Measurements from ENCODE around the gene SPARCL1.

SPARCL1 gene

DNA sequence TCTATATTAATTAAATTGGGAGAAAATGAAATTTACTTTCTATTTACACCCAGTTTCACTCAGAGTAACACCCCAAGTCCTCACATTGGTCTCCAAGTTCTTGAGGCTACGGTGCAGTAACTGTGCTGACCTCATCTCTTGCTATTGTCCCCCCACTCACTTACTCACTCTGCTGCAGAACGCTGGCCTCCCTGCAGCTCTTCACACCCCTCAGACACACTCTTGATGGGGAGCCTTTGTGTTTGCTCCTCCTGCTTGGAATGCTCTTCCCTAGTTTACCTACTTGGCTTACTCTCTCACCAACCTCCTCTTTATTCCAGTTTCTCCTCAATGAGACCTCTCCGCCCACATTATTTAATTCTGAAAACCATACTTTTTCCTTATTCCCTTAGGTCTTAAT, 22.2 kb upstream of the SPARCL1 start:
- Mint-ChIP-seq H3K9me3 (no peaks in the 10 kb centered on the region), H3K36me3 (ENCODE audit: low read depth) (no peaks in the 10 kb centered on the region), H3K4me1 (ENCODE audit: low read depth) (no peaks in the 10 kb centered on the region), H3K27ac (no peak overlapping the region), H3K27me3 (ENCODE audit: low read depth) (peaks cover 8% of the 10 kb centered on the region), H3K4me3 (no peak overlapping the region)

DNA sequence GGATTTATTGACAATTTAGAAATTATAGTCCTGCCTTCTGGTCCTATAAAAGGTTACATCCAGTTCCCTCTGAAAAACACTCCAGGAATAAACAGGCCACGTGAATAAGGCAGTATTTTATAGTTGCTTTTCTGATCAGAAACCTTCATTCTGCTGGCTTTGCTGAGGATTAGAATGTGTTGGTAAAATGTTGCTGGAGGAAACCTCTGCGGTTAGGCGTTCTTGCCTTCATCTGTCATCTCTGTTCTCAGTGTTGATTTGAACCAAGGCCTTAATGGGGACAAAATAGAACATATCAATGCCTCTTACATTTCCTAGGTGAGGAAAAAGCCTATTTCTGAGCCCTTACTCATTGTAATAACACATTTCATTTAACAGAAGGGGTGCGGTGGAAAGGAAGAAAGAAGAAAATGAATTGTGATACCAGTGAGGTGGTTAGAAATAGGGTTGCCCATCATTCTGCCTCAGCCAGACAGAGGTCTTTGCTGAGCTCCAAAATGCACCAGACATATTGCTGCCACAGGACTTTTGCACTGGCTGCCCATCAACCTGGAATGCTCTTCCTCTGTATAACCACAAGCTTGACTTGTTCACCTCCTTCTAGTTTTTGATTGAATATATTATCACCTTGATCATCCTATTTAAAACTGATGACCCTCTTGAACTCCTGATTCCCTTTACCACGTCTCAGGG, 18.0 kb upstream of the SPARCL1 start:
- no peak overlapping the region for H3K27ac Mint-ChIP-seq
- peaks cover 8% of the 10 kb centered on the region for H3K27me3 Mint-ChIP-seq (ENCODE audit: low read depth)
- no peaks in the 10 kb centered on the region for H3K36me3 Mint-ChIP-seq (ENCODE audit: low read depth)
- H3K4me1 Mint-ChIP-seq (ENCODE audit: low read depth) = no peaks in the 10 kb centered on the region
- H3K9me3 Mint-ChIP-seq = no peaks in the 10 kb centered on the region
- H3K4me3 Mint-ChIP-seq = no peak overlapping the region

- Mint-ChIP-seq H3K4me1 (ENCODE audit: low read depth) (no peaks in the 10 kb centered on the region), H3K36me3 (ENCODE audit: low read depth) (no peaks in the 10 kb centered on the region), H3K4me3 (no peak overlapping the region), H3K9me3 (no peaks in the 10 kb centered on the region), H3K27me3 (ENCODE audit: low read depth) (peaks cover under 1% of the 10 kb centered on the region), H3K27ac (no peak overlapping the region)
Measured at GRCh38 chr4:87545052-87545451, 15.9 kb upstream of the SPARCL1 start.

GRCh38 chr4:87543835-87544461, 14.8 kb upstream of the SPARCL1 start:
- no peaks in the 10 kb centered on the region for H3K9me3 Mint-ChIP-seq
- H3K4me1 Mint-ChIP-seq (ENCODE audit: low read depth) = no peaks in the 10 kb centered on the region
- H3K27ac Mint-ChIP-seq = no peak overlapping the region
- no peaks in the 10 kb centered on the region for H3K36me3 Mint-ChIP-seq (ENCODE audit: low read depth)
- no peaks in the 10 kb centered on the region for H3K27me3 Mint-ChIP-seq (ENCODE audit: low read depth)
- no peak overlapping the region for H3K4me3 Mint-ChIP-seq

GRCh38 chr4:87542734-87543312, 13.6 kb upstream of the SPARCL1 start:
- H3K36me3 Mint-ChIP-seq (ENCODE audit: low read depth) = no peaks in the 10 kb centered on the region
- H3K4me3 Mint-ChIP-seq = no peak overlapping the region
- H3K27ac Mint-ChIP-seq = no peak overlapping the region
- no peaks in the 10 kb centered on the region for H3K9me3 Mint-ChIP-seq
- no peaks in the 10 kb centered on the region for H3K4me1 Mint-ChIP-seq (ENCODE audit: low read depth)
- H3K27me3 Mint-ChIP-seq (ENCODE audit: low read depth) = no peaks in the 10 kb centered on the region

DNA sequence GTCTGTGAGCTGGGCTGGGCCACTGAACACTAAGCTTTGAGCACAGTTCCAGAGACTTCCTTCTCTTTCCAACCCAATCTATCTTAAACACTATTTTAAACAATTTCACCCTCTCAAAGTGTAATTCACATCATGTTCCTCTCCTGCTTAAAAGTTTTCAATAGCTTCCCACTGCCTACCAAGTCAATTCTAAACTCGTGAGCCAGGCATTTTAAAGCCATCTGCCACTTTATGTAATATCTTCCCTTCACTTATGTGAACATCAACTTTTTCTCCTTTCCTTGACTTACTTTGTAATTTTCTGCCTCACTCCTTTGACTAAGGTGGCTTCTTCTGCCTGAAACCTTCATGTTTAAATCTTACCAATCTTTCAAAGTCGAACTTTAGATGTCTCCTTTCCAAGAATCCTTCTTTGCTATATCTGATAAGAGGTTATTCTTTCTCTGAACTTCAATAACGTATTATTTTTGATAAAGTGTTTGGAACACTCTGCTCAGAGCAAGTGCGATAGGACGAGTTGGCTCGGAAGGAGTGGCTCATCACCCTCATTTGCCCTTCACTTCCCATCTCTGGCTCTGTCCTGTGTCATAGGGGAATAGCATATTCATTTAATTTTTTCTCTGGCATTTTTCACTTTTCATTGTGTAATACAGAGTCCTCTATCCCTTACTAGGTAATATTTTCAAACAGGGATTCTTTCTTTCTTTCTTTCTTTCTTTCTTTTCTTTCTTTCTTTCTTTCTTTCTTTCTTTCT, 13.0 kb upstream of the SPARCL1 start:
- Mint-ChIP-seq H3K9me3 (no peaks in the 10 kb centered on the region), H3K27ac (no peak overlapping the region), H3K4me3 (no peak overlapping the region), H3K36me3 (ENCODE audit: low read depth) (no peaks in the 10 kb centered on the region), H3K4me1 (ENCODE audit: low read depth) (no peaks in the 10 kb centered on the region), H3K27me3 (ENCODE audit: low read depth) (no peaks in the 10 kb centered on the region)

DNA sequence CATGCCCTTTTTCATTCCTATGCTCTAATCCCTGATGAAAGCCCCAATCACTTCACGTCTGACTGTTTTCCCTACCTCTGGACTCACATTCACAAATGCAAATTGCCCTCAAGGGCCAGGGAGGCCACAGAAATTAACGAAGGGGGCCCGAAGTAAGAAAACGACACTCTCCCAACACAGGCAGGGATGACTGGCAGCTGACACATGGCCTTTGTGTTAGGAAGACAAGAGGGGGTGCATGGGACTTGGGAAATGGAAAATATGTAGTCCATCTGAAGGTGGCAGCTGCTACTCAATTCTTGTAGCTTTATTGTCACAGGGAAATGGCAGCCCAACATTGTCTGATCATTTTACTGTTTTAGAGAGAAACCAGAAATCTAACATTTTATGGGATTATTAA, 12.3 kb upstream of the SPARCL1 start:
- Mint-ChIP-seq H3K4me1 (ENCODE audit: low read depth) (no peaks in the 10 kb centered on the region), H3K9me3 (no peaks in the 10 kb centered on the region), H3K27me3 (ENCODE audit: low read depth) (no peaks in the 10 kb centered on the region), H3K27ac (no peak overlapping the region), H3K36me3 (ENCODE audit: low read depth) (no peaks in the 10 kb centered on the region), H3K4me3 (no peak overlapping the region)

GRCh38 chr4:87540146-87541058, 11.2 kb upstream of the SPARCL1 start:
- Mint-ChIP-seq H3K27me3 (ENCODE audit: low read depth) (no peaks in the 10 kb centered on the region), H3K4me1 (ENCODE audit: low read depth) (no peaks in the 10 kb centered on the region), H3K36me3 (ENCODE audit: low read depth) (no peaks in the 10 kb centered on the region), H3K27ac (no peak overlapping the region), H3K9me3 (no peaks in the 10 kb centered on the region), H3K4me3 (no peak overlapping the region)

DNA sequence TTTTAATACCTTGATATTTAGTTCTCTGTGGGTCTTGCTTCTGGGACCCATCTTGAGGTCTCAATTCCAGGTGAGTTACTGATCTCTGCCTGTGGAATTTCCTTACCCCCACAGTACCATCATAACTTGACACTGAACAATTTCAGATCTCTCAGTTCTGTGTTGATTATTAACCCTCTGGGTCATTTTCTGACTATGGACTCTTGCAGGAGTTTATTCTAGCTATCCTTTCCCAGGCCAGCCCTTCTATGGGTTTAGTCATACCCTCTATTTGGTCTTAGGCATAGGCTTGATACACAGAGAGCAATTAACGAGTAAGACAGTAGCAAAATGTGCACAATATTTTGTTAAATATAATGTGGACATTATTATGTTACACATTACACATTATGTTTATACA, 3.7 kb upstream of the SPARCL1 start:
- no peaks in the 10 kb centered on the region for H3K9me3 Mint-ChIP-seq
- no peaks in the 10 kb centered on the region for H3K36me3 Mint-ChIP-seq (ENCODE audit: low read depth)
- H3K27ac Mint-ChIP-seq = no peak overlapping the region
- H3K4me1 Mint-ChIP-seq (ENCODE audit: low read depth) = no peaks in the 10 kb centered on the region
- no peaks in the 10 kb centered on the region for H3K27me3 Mint-ChIP-seq (ENCODE audit: low read depth)
- H3K4me3 Mint-ChIP-seq = no peak overlapping the region

DNA sequence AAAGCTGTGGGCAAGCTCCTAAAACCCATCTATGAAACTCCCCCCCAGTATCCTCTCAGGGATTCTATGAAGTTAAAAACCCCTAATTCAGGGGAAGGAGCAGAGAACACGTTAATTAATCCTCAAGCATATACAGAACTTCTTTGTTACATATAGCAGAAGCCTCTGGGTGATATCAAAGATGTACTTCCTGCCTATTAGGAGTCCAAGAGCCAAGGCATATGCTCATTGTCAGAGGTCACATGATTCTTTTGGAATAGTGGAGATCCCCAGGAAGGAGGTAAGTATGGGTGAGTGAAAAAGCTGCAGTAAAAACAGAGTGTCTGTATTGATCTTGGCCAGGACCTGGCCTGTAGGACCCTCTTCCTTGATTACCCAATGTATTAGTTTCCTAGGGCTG, 2.9 kb upstream of the SPARCL1 start:
- Mint-ChIP-seq H3K36me3 (ENCODE audit: low read depth) (no peaks in the 10 kb centered on the region), H3K27ac (no peak overlapping the region), H3K9me3 (no peaks in the 10 kb centered on the region), H3K4me1 (ENCODE audit: low read depth) (no peaks in the 10 kb centered on the region), H3K4me3 (no peak overlapping the region), H3K27me3 (ENCODE audit: low read depth) (peaks cover 3% of the 10 kb centered on the region)

- H3K27me3 Mint-ChIP-seq (ENCODE audit: low read depth) = peaks cover 3% of the 10 kb centered on the region
- no peaks in the 10 kb centered on the region for H3K36me3 Mint-ChIP-seq (ENCODE audit: low read depth)
- H3K4me3 Mint-ChIP-seq = no peak overlapping the region
- no peaks in the 10 kb centered on the region for H3K4me1 Mint-ChIP-seq (ENCODE audit: low read depth)
- no peaks in the 10 kb centered on the region for H3K9me3 Mint-ChIP-seq
- no peak overlapping the region for H3K27ac Mint-ChIP-seq
Measured at GRCh38 chr4:87531621-87532020, 2.4 kb upstream of the SPARCL1 start.

DNA sequence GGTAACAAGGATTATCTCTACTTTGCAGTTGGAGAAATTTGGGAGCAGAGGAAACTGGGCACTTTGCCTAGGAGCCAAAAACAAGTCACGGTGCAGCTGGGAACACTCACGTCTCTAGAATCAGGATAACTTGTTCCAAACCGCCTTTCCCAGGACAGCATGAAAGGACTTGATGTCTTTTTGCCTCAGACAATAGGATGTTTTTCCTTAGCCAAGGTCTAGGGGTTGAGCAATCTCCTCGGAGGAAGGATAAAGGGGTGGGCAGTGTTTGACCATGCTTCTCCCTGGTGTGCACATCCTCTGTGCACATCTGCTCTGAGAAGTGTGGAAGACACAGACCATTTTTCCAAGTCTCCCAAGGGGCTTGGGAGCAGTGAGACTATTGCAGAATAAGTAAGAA, 1.7 kb upstream of the SPARCL1 start:
- Mint-ChIP-seq H3K9me3 (no peaks in the 10 kb centered on the region), H3K4me1 (ENCODE audit: low read depth) (no peaks in the 10 kb centered on the region), H3K27ac (no peak overlapping the region), H3K36me3 (ENCODE audit: low read depth) (no peaks in the 10 kb centered on the region), H3K27me3 (ENCODE audit: low read depth) (peaks cover 3% of the 10 kb centered on the region), H3K4me3 (no peak overlapping the region)

DNA sequence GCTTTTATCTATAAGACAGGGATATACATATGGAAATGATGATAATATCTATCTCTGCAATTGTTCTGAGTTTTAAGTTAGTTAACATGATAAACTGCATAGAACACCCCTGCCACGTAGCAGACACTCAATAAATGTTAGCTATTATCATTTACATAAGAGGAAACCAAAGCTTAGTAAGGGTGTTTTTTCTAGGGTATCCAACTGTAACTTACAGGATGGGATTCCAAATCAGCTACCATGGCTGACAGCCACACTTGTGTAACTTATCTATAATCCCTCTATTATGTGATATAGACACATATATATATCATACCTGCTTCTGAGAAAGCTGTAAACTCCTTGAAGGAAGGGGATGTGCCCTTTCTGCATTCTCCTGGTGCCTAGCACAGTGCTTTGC, 1.1 kb upstream of the SPARCL1 start:
- Mint-ChIP-seq H3K27ac (no peak overlapping the region), H3K36me3 (ENCODE audit: low read depth) (no peaks in the 10 kb centered on the region), H3K4me1 (ENCODE audit: low read depth) (no peaks in the 10 kb centered on the region), H3K27me3 (ENCODE audit: low read depth) (peaks cover 3% of the 10 kb centered on the region), H3K9me3 (no peaks in the 10 kb centered on the region), H3K4me3 (no peak overlapping the region)

All from T-helper 1 cell treated with Interleukin-12 subunit alpha and Interleukin-12 subunit beta and Interleukin-4 antibody, amounts not matched to agents 30 μg/mL and 1 μg/mL, for 36 hours (primary cell).